K562 (cell line): ENCODE results near the gene SLC38A7. TPM values are rescaled to one million over a fixed set of nuclear protein-coding genes. Genes with fewer than 3 reads are reported as not detected.

Experiments used
- CBX1 ChIP-seq: sonication (generic); IDR thresholded peaks from 2 replicates; pipeline ENCODE4 v1.6.1; 2016; ENCODE audit warnings: antibody characterized with exemption, low read depth, mild to moderate bottlenecking
- CTCFL ChIP-seq: IDR thresholded peaks from 2 replicates; pipeline ENCODE4 v1.6.1; 2011; ENCODE audit warnings: borderline replicate concordance, low read depth, mild to moderate bottlenecking, moderate library complexity, low read length; ENCODE audit not compliant: insufficient read depth, poor library complexity, severe bottlenecking
- EGR1 ChIP-seq: fragments of 450-650 bp; conservative IDR thresholded peaks from 2 replicates; pipeline ENCODE4 v1.6.1; 2017; ENCODE audit warnings: mild to moderate bottlenecking
- HIVEP1 ChIP-seq: fragments of 250-450 bp; sonication (Bioruptor Pico); IDR thresholded peaks from 2 replicates; pipeline ENCODE4 v1.4.0; 2020; ENCODE audit warnings: mild to moderate bottlenecking
- HMGXB4 ChIP-seq: sonication (generic); formaldehyde crosslinking; IDR thresholded peaks from 2 replicates; pipeline ENCODE4 v1.8.1; 2023; ENCODE audit warnings: mild to moderate bottlenecking, missing genetic modification reagents
- MAX ChIP-seq: sonication (generic); formaldehyde crosslinking; IDR thresholded peaks from 2 replicates; pipeline ENCODE4 v1.9.0; 2022; ENCODE audit warnings: mild to moderate bottlenecking, missing genetic modification reagents
- RBBP5 ChIP-seq: fragments of 200-600 bp; sonication (generic); IDR thresholded peaks from 2 replicates; pipeline ENCODE4 v1.6.1; 2012; ENCODE audit warnings: borderline replicate concordance, mild to moderate bottlenecking, low read length, control low read depth, inconsistent platforms; ENCODE audit not compliant: insufficient read depth, poor library complexity, severe bottlenecking
- SAFB ChIP-seq: fragments of 200-400 bp; formaldehyde crosslinking; IDR thresholded peaks from 2 replicates; pipeline ENCODE4 v1.6.1; 2017; ENCODE audit warnings: low read depth, low read length, borderline replicate concordance
- TARDBP ChIP-seq: fragments of 450-650 bp; IDR thresholded peaks from 2 replicates; pipeline ENCODE4 v1.6.1; 2016
- TCF7 ChIP-seq: sonication (generic); IDR thresholded peaks from 2 replicates; pipeline ENCODE4 v1.6.1; 2016; ENCODE audit warnings: antibody characterized with exemption, borderline replicate concordance
- TFAP4 ChIP-seq: sonication (generic); formaldehyde crosslinking; IDR thresholded peaks from 2 replicates; pipeline ENCODE4 v1.8.0; 2022; ENCODE audit warnings: missing genetic modification reagents, mild to moderate bottlenecking, moderate library complexity, borderline replicate concordance
- ZFX ChIP-seq: sonication (generic); formaldehyde crosslinking; IDR thresholded peaks from 2 replicates; pipeline ENCODE4 v1.8.0; 2022; ENCODE audit warnings: mild to moderate bottlenecking, missing genetic modification reagents, moderate library complexity
- ZNF224 ChIP-seq: sonication (generic); formaldehyde crosslinking; IDR thresholded peaks from 2 replicates; pipeline ENCODE4 v1.8.0; 2022; ENCODE audit warnings: mild to moderate bottlenecking, missing genetic modification reagents
- polyA plus RNA-seq, 8 experiments: library from polyadenylated mRNA; depleted of rRNA in 4 of 8; stranded (reverse) in 5 of 8; unstranded in 3 of 8; fragments of >200 nt; fragmentation: Nextera tagmentation in 2 of 8; fragmentation: Illumina TruSeq in 1 of 8; extraction: Ambion mirVana in 2 of 8; extraction: Trizol in 1 of 8; gene quantifications; 2 replicates each; pipeline versions ENCODE4 v1.2.1 to v1.2.3, GENCODE V29; 2011 to 2014; ENCODE audit warnings: inconsistent platforms in 1 of 8, missing spikeins in 1 of 8
- total RNA-seq, 7 experiments: library from RNA; depleted of rRNA in 6 of 7; stranded (reverse); fragments of >200 nt in 6 of 7; fragmentation: Illumina TruSeq in 2 of 7; extraction: Trizol in 2 of 7; gene quantifications; 2 replicates each; pipeline versions ENCODE4 v1.2.1 to v1.2.3, GENCODE V29; 2011 to 2021; ENCODE audit warnings: low replicate concordance in 1 of 7
- TF ChIP-seq, protein P1 (sequence below), 3 experiments: fragments of 200-800 bp in 1 of 3; fragments of 250-450 bp in 1 of 3; fragments of 450-650 bp in 1 of 3; sonication (Bioruptor Pico) in 1 of 3; sonication (Bioruptor generic) in 1 of 3; formaldehyde crosslinking in 1 of 3; IDR thresholded peaks; 2 replicates each; pipeline versions ENCODE4 v1.6.1 to v1.8.0; 2016 to 2022; ENCODE audit warnings: mild to moderate bottlenecking in 2 of 3, missing genetic modification characterization in 2 of 3, missing compliant biosample characterization in 1 of 3, moderate library complexity in 1 of 3
- TF ChIP-seq, protein P2 (sequence below), 2 experiments: fragments of 250-450 bp in 1 of 2; fragments of 450-650 bp in 1 of 2; sonication (Bioruptor Pico) in 1 of 2; IDR thresholded peaks; 2 replicates each; pipeline versions ENCODE4 v1.6.1 to v1.8.0; 2016 to 2021; ENCODE audit warnings: mild to moderate bottlenecking in 2 of 2, moderate library complexity in 2 of 2, missing compliant biosample characterization in 1 of 2, missing genetic modification characterization in 1 of 2

SLC38A7 gene
- total and polyA plus RNA-seq, 9 of the 15 experiments (the other 6 are each of a cell fraction or from before 2014, with no cell fraction given) = 2.7 to 12.2 (median 6.5) TPM

- TF ChIP-seq, protein P1, sequence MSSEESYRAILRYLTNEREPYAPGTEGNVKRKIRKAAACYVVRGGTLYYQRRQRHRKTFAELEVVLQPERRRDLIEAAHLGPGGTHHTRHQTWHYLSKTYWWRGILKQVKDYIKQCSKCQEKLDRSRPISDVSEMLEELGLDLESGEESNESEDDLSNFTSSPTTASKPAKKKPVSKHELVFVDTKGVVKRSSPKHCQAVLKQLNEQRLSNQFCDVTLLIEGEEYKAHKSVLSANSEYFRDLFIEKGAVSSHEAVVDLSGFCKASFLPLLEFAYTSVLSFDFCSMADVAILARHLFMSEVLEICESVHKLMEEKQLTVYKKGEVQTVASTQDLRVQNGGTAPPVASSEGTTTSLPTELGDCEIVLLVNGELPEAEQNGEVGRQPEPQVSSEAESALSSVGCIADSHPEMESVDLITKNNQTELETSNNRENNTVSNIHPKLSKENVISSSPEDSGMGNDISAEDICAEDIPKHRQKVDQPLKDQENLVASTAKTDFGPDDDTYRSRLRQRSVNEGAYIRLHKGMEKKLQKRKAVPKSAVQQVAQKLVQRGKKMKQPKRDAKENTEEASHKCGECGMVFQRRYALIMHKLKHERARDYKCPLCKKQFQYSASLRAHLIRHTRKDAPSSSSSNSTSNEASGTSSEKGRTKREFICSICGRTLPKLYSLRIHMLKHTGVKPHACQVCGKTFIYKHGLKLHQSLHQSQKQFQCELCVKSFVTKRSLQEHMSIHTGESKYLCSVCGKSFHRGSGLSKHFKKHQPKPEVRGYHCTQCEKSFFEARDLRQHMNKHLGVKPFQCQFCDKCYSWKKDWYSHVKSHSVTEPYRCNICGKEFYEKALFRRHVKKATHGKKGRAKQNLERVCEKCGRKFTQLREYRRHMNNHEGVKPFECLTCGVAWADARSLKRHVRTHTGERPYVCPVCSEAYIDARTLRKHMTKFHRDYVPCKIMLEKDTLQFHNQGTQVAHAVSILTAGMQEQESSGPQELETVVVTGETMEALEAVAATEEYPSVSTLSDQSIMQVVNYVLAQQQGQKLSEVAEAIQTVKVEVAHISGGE (CRISPR knock-in tag; IDR thresholded peaks at IDR 0.05) = peak in 1 of 3 experiments; percentile 62; a peak in 1 of 6 replicates
- TF ChIP-seq ZNF224 (CRISPR knock-in tag) = peak; percentile 82; the same call in 1 of the 2 replicates
- peak; percentile 39; the same call in 1 of the 2 replicates for TF ChIP-seq EGR1
- TF ChIP-seq TFAP4 (CRISPR knock-in tag) = peak; percentile 91
- peak; percentile 98 for TF ChIP-seq MAX (CRISPR knock-in tag)
- TF ChIP-seq TARDBP = 0 out of 2 replicates have a peak, but pooled peaks have one; percentile 19
- peak; percentile 57; the same call in 1 of the 2 replicates for TF ChIP-seq TCF7
- TF ChIP-seq CTCFL = peak; percentile 88
- peak; percentile 87 for TF ChIP-seq ZFX
- no peak for TF ChIP-seq HIVEP1 (CRISPR knock-in tag)
- TF ChIP-seq CBX1 = peak; percentile 79; the same call in 1 of the 2 replicates
- TF ChIP-seq RBBP5 = peak; percentile 80
- TF ChIP-seq, protein P2, sequence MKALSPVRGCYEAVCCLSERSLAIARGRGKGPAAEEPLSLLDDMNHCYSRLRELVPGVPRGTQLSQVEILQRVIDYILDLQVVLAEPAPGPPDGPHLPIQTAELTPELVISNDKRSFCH (CRISPR knock-in tag; IDR thresholded peaks at IDR 0.05) = no peak
- TF ChIP-seq, protein P2 (tag; IDR thresholded peaks at IDR 0.05) = peak; percentile 79; the same call in 1 of the 2 replicates
- TF ChIP-seq SAFB = peak; percentile 81; the same call in 1 of the 2 replicates
- TF ChIP-seq HMGXB4 = peak; percentile 94
Measured at GRCh38 chr16:58733671-58734458, 49.3 kb upstream of the SLC38A7 start, which contains the start of gene GOT2 (continued).
